Measurements from ENCODE around the gene MSRB1.

GRCh38 chr16:1966460-1966859 lies 23.5 kb upstream of the MSRB1 start, which contains the start of gene RNF151:
- TF ChIP-seq CTCF (conservative IDR thresholded peaks at IDR 0.05) (no peak), EZH2 (IDR thresholded peaks at IDR 0.05; ENCODE audit: low read depth) (no peak)

All from PC-9 (cell line).